ENCODE measurements around the gene NOG.

NOG gene

DNA sequence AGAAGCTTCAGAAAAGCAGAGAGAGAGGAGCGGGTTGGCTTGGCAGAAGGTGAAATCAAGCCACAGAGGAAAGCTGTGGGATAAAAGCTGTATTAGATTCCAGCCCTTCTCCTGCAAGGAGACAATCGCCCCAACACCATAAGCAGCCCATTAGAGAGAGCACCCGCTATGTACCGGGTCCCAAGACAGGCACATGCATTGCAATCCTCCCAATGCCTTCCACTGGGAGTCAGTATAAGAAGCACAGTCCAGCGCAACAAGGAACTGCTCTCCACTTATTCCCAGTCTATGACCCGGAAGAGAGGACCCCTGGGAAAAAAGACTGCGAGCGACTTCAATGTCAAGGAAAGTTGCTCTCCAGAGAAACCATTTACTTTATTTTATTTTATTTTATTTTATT lies 43.8 kb downstream of the NOG start:
- Mint-ChIP-seq H3K27ac (no peak overlapping the region), H3K36me3 (ENCODE audit: low read depth) (no peaks in the 10 kb centered on the region), H3K9me3 (no peaks in the 10 kb centered on the region), H3K4me1 (ENCODE audit: low read depth) (no peaks in the 10 kb centered on the region), H3K4me3 (no peak overlapping the region), H3K27me3 (ENCODE audit: low read depth) (peaks cover 4% of the 10 kb centered on the region)

DNA sequence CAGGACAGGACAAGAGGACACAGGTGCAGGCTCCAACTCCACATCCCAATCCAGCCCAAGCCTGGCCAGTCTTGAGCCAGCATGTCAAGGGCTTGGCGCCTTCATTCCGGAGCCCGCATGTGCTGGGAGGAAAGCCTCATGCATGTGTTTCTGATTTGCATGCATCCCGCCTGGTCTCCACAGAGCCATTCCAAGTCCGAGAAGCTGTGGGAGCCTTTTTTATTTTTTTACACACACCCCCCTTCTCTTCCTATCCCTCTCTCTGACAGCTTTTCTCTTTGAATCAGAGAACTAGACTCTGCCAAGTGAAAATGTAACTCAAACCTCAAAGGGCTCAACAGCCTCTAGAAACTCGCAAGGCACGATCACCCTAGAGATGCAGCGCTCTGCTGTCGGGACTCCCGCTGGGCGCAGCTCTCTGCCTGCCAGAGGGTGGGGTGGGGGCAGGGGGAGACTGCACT lies 45.1 kb downstream of the NOG start:
- no peak overlapping the region for H3K27ac Mint-ChIP-seq
- peaks cover 4% of the 10 kb centered on the region for H3K27me3 Mint-ChIP-seq (ENCODE audit: low read depth)
- no peaks in the 10 kb centered on the region for H3K4me1 Mint-ChIP-seq (ENCODE audit: low read depth)
- H3K4me3 Mint-ChIP-seq, result no peak overlapping the region
- H3K36me3 Mint-ChIP-seq (ENCODE audit: low read depth), result no peaks in the 10 kb centered on the region
- H3K9me3 Mint-ChIP-seq, result no peaks in the 10 kb centered on the region

DNA sequence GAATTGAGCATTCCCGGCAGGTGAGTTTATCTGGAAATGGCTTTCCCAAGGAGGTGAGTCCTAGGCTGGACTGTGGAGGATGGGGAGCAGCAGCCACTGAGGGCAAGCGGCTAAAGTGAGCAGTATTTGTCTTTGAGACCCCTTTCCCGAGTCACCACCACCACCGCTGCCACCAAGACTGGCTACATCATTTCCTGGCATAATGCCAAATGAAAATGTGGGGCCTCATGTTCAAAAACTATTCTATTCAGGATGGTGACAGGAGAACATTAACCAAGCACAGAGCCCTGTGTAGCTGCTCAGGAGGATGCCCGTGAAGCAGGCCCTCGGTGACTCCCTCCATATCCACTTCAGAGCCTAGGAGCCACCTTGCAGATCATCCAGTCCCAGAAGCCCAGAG lies 46.0 kb downstream of the NOG start:
- Mint-ChIP-seq H3K27me3 (ENCODE audit: low read depth) (peaks cover 9% of the 10 kb centered on the region), H3K9me3 (no peaks in the 10 kb centered on the region), H3K4me3 (no peak overlapping the region), H3K27ac (no peak overlapping the region), H3K36me3 (ENCODE audit: low read depth) (no peaks in the 10 kb centered on the region), H3K4me1 (ENCODE audit: low read depth) (no peaks in the 10 kb centered on the region)

DNA sequence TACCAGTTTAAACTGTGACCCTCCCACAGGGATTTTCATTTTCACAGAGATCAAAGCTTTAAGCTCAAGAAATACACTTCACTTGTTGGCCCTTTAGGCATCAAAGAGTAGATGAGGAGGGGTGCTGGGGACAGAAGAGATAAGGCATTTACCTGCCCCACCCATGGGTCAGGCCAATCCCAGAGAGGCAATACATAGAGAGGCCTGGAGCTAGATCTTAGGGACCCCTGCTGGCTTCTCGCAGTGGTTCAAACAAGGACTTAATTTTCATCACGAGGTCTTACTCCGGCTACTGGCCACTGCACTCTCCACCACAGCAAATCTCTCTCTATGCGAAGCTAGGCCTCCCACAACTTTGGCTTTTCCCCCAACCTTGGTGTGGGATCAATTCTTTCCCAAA lies 46.6 kb downstream of the NOG start:
- no peaks in the 10 kb centered on the region for H3K9me3 Mint-ChIP-seq
- H3K4me3 Mint-ChIP-seq, result no peak overlapping the region
- H3K4me1 Mint-ChIP-seq (ENCODE audit: low read depth), result no peaks in the 10 kb centered on the region
- H3K27me3 Mint-ChIP-seq (ENCODE audit: low read depth), result peaks cover 9% of the 10 kb centered on the region
- H3K36me3 Mint-ChIP-seq (ENCODE audit: low read depth), result no peaks in the 10 kb centered on the region
- no peak overlapping the region for H3K27ac Mint-ChIP-seq

DNA sequence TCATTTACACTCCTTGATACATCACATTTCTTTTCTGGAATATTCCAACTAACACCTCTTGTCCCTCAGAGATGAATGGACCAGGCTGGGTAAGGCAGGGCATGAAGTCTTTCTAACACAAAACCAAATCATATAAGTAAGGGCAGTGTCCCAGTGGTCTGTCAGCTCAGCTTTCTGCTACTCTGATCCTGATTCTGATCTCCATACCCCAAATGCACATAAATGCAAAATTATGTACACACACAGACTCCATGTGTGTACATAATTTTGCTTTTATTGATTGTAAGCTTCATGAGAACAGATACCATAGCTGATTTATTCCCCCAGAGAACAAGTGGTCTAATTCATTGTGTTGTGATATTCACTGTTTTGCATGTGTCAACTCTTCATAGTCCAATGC lies 47.9 kb downstream of the NOG start:
- Mint-ChIP-seq H3K4me3 (no peak overlapping the region), H3K4me1 (ENCODE audit: low read depth) (no peaks in the 10 kb centered on the region), H3K9me3 (no peaks in the 10 kb centered on the region), H3K36me3 (ENCODE audit: low read depth) (no peaks in the 10 kb centered on the region), H3K27me3 (ENCODE audit: low read depth) (peaks cover 9% of the 10 kb centered on the region), H3K27ac (no peak overlapping the region)

DNA sequence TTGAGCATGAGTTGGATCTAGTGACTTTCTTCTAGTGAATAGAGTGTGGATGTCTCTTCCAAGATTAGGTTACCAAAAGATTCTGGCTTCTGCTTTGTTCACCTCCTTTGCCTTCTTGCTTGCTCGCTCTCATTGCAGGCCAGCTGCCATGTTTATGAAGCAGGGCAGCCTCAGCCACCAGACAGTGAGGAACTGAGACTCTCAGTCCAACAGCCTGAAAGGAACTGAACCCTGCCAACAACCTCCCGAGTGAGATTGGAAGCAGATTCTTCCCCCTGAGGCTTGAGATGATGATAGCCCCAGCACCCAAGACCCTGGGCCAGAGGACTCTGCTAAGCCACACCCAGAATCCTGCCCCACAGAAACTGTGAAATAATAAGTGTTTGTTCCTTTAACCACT lies 48.4 kb downstream of the NOG start:
- peaks cover 9% of the 10 kb centered on the region for H3K27me3 Mint-ChIP-seq (ENCODE audit: low read depth)

DNA sequence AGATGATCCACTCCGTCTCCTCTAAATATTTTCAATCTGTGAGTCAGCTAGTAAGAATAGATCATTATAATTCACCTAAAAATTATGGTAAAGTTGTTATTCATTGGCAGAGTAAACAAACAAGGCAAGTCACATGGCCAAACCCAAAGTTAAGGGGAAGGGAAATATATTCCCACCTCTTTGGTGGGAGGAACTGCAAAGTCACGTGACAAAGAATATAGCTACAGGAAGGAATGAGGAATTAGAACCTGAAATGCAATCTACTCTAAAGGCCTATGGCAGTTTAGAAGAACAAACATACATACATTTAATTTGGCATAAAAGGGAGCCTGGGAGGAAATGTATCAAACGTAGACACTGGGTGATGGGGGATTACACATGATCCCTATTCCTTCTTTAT lies 48.9 kb downstream of the NOG start:
- Mint-ChIP-seq H3K27ac (no peak overlapping the region), H3K9me3 (no peaks in the 10 kb centered on the region), H3K27me3 (ENCODE audit: low read depth) (peaks cover 9% of the 10 kb centered on the region), H3K4me3 (no peak overlapping the region), H3K36me3 (ENCODE audit: low read depth) (no peaks in the 10 kb centered on the region), H3K4me1 (ENCODE audit: low read depth) (no peaks in the 10 kb centered on the region)

More for the DNA sequence above, 48.4 kb downstream of the NOG start:
- H3K4me1 Mint-ChIP-seq (ENCODE audit: low read depth), result no peaks in the 10 kb centered on the region
- H3K27ac Mint-ChIP-seq, result no peak overlapping the region
- H3K4me3 Mint-ChIP-seq, result no peak overlapping the region
- no peaks in the 10 kb centered on the region for H3K36me3 Mint-ChIP-seq (ENCODE audit: low read depth)
- no peaks in the 10 kb centered on the region for H3K9me3 Mint-ChIP-seq

Measured in T-helper 1 cell treated with Interleukin-12 subunit alpha and Interleukin-12 subunit beta and Interleukin-4 antibody, amounts not matched to agents 30 μg/mL and 1 μg/mL, for 36 hours (primary cell).